HFF-Myc (cell line): ENCODE results near the gene LRIG2.
"Not testable (repeated sequence)": the region's sequence is repeated elsewhere in the genome, so short reads cannot be mapped to it uniquely, and the experiment has no call there.

Experiments used
- DNase-seq: peaks from one replicate; pipeline ENCODE4 v3.0.0-alpha.2; 2011; ENCODE audit warnings: low read depth; ENCODE audit errors: extremely low read depth
- H3K4me3 ChIP-seq: replicated peaks from 2 replicates; pipeline ENCODE4 v1.5.1; 2011; ENCODE audit warnings: low read depth, mild to moderate bottlenecking, control low read depth, low read length
- CTCF ChIP-seq: IDR thresholded peaks from 2 replicates; pipeline ENCODE4 v1.5.1; 2012; ENCODE audit warnings: mild to moderate bottlenecking, low read depth, low read length, control low read depth; ENCODE audit errors: missing control alignments

The LRIG2 gene

DNA sequence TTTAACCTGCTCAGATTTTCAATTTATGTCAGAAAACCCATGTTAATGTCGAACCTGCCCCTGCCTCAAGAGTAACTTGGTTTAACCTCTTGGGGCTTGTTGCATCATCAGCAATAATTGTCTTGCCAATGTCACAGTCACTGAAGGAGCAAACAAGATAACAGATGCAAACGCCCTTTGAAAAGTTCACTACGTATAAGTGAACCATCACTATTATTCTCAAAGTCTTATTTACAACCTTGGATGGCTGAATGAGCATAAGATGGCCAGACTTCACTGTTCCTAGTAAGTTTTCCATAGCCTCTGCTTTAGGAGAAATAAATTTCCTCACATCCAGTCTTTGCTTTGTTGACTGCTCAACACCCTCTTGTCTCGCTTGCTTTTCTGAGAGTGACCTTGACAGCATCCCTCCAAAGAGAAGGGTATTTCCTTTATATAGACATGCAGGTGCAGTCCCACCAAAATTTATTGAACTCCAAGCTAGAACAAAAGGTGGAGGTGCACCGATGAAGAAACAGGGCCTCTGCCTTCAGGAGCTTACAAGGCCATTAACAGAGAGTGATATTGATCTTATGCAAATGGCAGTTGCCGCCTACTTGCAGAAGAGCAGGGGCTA, 749 bp upstream of the LRIG2 start:
- TF ChIP-seq CTCF = no peak
- DNase-seq = no peak
- peak overlapping the region; percentile 97 for H3K4me3 ChIP-seq

DNA sequence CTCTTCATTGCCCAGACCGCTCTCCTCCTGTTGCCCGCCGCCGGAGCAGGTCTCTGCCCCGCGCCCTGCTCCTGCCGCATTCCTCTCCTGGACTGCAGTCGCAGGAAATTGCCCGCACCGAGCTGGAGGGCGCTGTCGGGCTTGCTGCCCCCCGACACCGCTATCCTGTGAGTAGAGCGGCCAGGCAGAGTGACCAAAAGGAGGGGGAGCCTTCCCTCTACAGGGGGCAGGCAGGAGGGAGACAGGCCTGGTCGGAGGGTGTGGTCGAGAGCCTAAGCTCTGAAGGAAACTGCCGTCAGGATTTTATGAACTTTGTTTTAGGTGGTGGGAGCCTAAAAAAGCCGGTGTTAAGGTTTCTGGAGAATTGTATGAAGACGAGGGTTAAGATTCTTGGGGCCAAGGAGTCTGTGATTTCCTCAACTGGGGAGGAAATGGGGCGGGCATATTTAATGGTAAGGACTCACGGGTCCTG, 517 bp downstream of the LRIG2 start:
- peak; percentile 37 for TF ChIP-seq CTCF
- DNase-seq = peak; percentile 3
- H3K4me3 ChIP-seq = peak overlapping the region; percentile 97

DNA sequence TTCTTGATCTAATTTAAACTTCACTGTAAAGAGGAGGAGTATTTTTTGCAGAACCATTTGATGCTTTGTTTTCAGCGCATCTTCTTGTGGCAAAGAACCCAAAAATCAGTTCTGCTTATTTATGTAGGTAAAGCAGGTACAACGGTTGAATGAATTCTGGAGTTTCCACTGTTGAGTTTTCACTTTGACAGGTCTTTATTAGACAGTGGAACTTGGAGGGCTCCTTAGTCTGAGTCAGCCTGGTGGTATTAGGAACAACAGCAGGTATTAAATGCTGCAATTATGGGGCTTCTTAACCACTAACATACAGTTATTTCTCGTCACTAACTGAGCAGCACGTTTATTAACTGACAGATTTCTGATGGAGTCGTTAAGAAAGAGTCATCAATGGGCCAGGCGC, 1.2 kb downstream of the LRIG2 start:
- DNase-seq = no peak
- no peak for TF ChIP-seq CTCF
- H3K4me3 ChIP-seq = peak overlapping the region; percentile 97

GRCh38 chr1:113077978-113078377, 5.0 kb downstream of the LRIG2 start:
- not testable (repeated sequence) for H3K4me3 ChIP-seq, DNase-seq

GRCh38 chr1:113086541-113086940, 13.5 kb downstream of the LRIG2 start:
- TF ChIP-seq CTCF = no peak
- no peak overlapping the region for H3K4me3 ChIP-seq
- DNase-seq = no peak

- no peak overlapping the region for H3K4me3 ChIP-seq
- TF ChIP-seq CTCF = no peak
- no peak for DNase-seq
Measured at GRCh38 chr1:113088972-113089371, 16.0 kb downstream of the LRIG2 start.

DNA sequence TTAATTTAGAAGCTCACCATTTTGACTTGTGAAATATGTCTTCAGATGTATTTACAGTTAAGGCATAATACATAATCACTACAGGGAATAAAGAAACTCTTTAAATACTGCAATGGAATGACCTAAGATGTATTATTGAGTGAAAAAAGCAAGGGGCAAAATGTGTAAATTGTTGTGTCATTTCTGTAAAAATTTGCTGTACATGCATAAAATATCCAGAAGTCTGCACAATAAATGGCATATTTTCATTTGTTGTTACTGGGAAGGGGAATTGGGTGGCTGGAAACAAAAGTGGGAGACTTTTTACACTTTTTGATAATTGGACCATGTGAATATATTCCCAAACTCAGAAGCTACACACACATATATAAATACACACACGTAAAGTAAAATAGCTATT, 17.1 kb downstream of the LRIG2 start:
- no peak for TF ChIP-seq CTCF
- no peak overlapping the region for H3K4me3 ChIP-seq
- no peak for DNase-seq
